K562 (cell line): ENCODE data around the gene SH3BGRL3. TPM values are rescaled to one million over a fixed set of nuclear protein-coding genes. Genes with fewer than 3 reads are reported as not detected.

Experiments used
- ARID3B ChIP-seq: fragments of 250-450 bp; sonication (Bioruptor Pico); IDR thresholded peaks from 2 replicates; pipeline ENCODE4 v1.4.0; 2020; ENCODE audit warnings: borderline replicate concordance
- CHD7 ChIP-seq: fragments of 200-600 bp; sonication (generic); IDR thresholded peaks from one replicate; pipeline ENCODE4 v1.6.1; 2012; ENCODE audit warnings: mild to moderate bottlenecking, low read depth, low read length, inconsistent platforms
- CREB1 ChIP-seq, 2 experiments: sonication (generic) in 1 of 2; formaldehyde crosslinking in 1 of 2; IDR thresholded peaks; 2 replicates each; pipeline versions ENCODE4 v1.6.1 to v1.8.0; 2012 to 2022; ENCODE audit warnings: inconsistent platforms in 1 of 2, mild to moderate bottlenecking in 1 of 2, missing genetic modification reagents in 1 of 2, moderate library complexity in 1 of 2
- GTF2F1 ChIP-seq: IDR thresholded peaks from 2 replicates; pipeline ENCODE4 v1.6.1; 2011; ENCODE audit warnings: low read depth, low read length, improper control_type of control experiment
- L3MBTL2 ChIP-seq: fragments of 450-650 bp; IDR thresholded peaks from 2 replicates; pipeline ENCODE4 v1.6.1; 2016; ENCODE audit warnings: mild to moderate bottlenecking, moderate library complexity
- MECOM ChIP-seq: fragments of 250-450 bp; sonication (Bioruptor Pico); IDR thresholded peaks from 2 replicates; pipeline ENCODE4 v1.8.0; 2022; ENCODE audit warnings: inconsistent platforms
- MIER1 ChIP-seq: fragments of 450-650 bp; IDR thresholded peaks from 2 replicates; pipeline ENCODE4 v1.6.1; 2016; ENCODE audit warnings: antibody characterized with exemption, mild to moderate bottlenecking, low read depth
- NBN ChIP-seq: fragments of 450-650 bp; IDR thresholded peaks from 2 replicates; pipeline ENCODE4 v1.6.1; 2016; ENCODE audit warnings: low read depth, mild to moderate bottlenecking
- PHF8 ChIP-seq: fragments of 200-600 bp; sonication (generic); IDR thresholded peaks from 2 replicates; pipeline ENCODE4 v1.6.1; 2012; ENCODE audit warnings: mixed run types, mild to moderate bottlenecking, inconsistent platforms, low read length, moderate library complexity, borderline replicate concordance
- RB1 ChIP-seq: fragments of 450-650 bp; IDR thresholded peaks from 2 replicates; pipeline ENCODE4 v1.6.1; 2017; ENCODE audit warnings: low read depth, mild to moderate bottlenecking
- RBM22 ChIP-seq: fragments of 200-400 bp; formaldehyde crosslinking; IDR thresholded peaks from 2 replicates; pipeline ENCODE4 v1.6.1; 2018; ENCODE audit warnings: low read length, low read depth; ENCODE audit not compliant: poor library complexity, severe bottlenecking
- TFAM ChIP-seq: fragments of 250-450 bp; sonication (Bioruptor Pico); conservative IDR thresholded peaks from 2 replicates; pipeline ENCODE4 v1.5.0; 2021; ENCODE audit warnings: mild to moderate bottlenecking, moderate library complexity
- TSC22D4 ChIP-seq: fragments of 450-650 bp; IDR thresholded peaks from 2 replicates; pipeline ENCODE4 v1.6.1; 2016; ENCODE audit warnings: missing genetic modification characterization, missing biosample characterization, control low read depth
- ZBED1 ChIP-seq: IDR thresholded peaks from 2 replicates; pipeline ENCODE4 v1.6.1; 2014
- ZNF699 ChIP-seq: fragments of 250-450 bp; sonication (Bioruptor Pico); IDR thresholded peaks from 2 replicates; pipeline ENCODE4 v1.8.0; 2021; ENCODE audit warnings: mild to moderate bottlenecking, moderate library complexity; ENCODE audit not compliant: insufficient replicate concordance
- ZNF77 ChIP-seq: fragments of 250-450 bp; sonication (Bioruptor Pico); IDR thresholded peaks from 2 replicates; pipeline ENCODE4 v1.5.0; 2020
- polyA plus RNA-seq, 8 experiments: library from polyadenylated mRNA; depleted of rRNA in 4 of 8; stranded (reverse) in 5 of 8; unstranded in 3 of 8; fragments of >200 nt; fragmentation: Nextera tagmentation in 2 of 8; fragmentation: Illumina TruSeq in 1 of 8; extraction: Ambion mirVana in 2 of 8; extraction: Trizol in 1 of 8; gene quantifications; 2 replicates each; pipeline versions ENCODE4 v1.2.1 to v1.2.3, GENCODE V29; 2011 to 2014; ENCODE audit warnings: inconsistent platforms in 1 of 8, missing spikeins in 1 of 8
- total RNA-seq, 7 experiments: library from RNA; depleted of rRNA in 6 of 7; stranded (reverse); fragments of >200 nt in 6 of 7; fragmentation: Illumina TruSeq in 2 of 7; extraction: Trizol in 2 of 7; gene quantifications; 2 replicates each; pipeline versions ENCODE4 v1.2.1 to v1.2.3, GENCODE V29; 2011 to 2021; ENCODE audit warnings: low replicate concordance in 1 of 7

Gene SH3BGRL3
- total and polyA plus RNA-seq, 9 of the 15 experiments (the other 6 are each of a cell fraction or from before 2014, with no cell fraction given), result 30.3 to 140 (median 54.2) TPM

GRCh38 chr1:26233903-26234643 is 45.8 kb upstream of the SH3BGRL3 start, which contains the start of gene CEP85 (continued):
- TF ChIP-seq RBM22 (no peak), ZNF699 (CRISPR knock-in tag) (no peak), TSC22D4 (tag) (no peak), MIER1 (no peak), ZBED1 (no peak), ZNF77 (CRISPR knock-in tag) (no peak), CHD7 (no peak), GTF2F1 (no peak; the same call in 1 of the 2 replicates), L3MBTL2 (peak; percentile 88), ARID3B (CRISPR knock-in tag) (0 out of 2 replicates have a peak, but pooled peaks have one; percentile 62), NBN (peak; percentile 59; the same call in 1 of the 2 replicates), MECOM (CRISPR knock-in tag) (no peak), PHF8 (peak; percentile 97), RB1 (peak; percentile 68), CREB1 (IDR thresholded peaks at IDR 0.05) (peak; percentile 88), CREB1 (CRISPR knock-in tag; IDR thresholded peaks at IDR 0.05) (peak; percentile 87), TFAM (no peak)
